Immature natural killer cell (primary cell): ENCODE results near the gene MTCL1. TPM values are rescaled to one million over a fixed set of nuclear protein-coding genes. Genes with fewer than 3 reads are reported as not detected.

Source experiments
- DNase-seq, 3 donors: peaks; one replicate each; pipeline ENCODE4 v3.0.0; 2022; ENCODE audit warnings: mixed read lengths in 1 of 3
- H3K27ac Mint-ChIP-seq, 6 donors: one replicate each; pipeline ENCODE4 v1.8.0; 2020; ENCODE audit warnings: mixed read lengths in 6 of 6, mild to moderate bottlenecking in 5 of 6, inconsistent platforms in 4 of 6, moderate library complexity in 3 of 6
- H3K27me3 Mint-ChIP-seq, 3 donors: one replicate each; pipeline ENCODE4 v1.8.0; 2020 to 2021; ENCODE audit warnings: low read depth in 3 of 3, mild to moderate bottlenecking in 3 of 3, mixed read lengths in 3 of 3, moderate library complexity in 3 of 3, inconsistent platforms in 1 of 3
- H3K36me3 Mint-ChIP-seq, 3 donors: one replicate each; pipeline ENCODE4 v1.8.0; 2020; ENCODE audit warnings: mixed read lengths in 3 of 3, inconsistent platforms in 2 of 3, mild to moderate bottlenecking in 2 of 3
- H3K4me1 Mint-ChIP-seq, 2 donors: one replicate each; pipeline ENCODE4 v1.8.0; 2020; ENCODE audit warnings: inconsistent platforms in 2 of 2, mild to moderate bottlenecking in 2 of 2, mixed read lengths in 2 of 2, moderate library complexity in 1 of 2
- H3K4me3 Mint-ChIP-seq, 5 donors: one replicate each; pipeline ENCODE4 v1.8.0; 2020; ENCODE audit warnings: mild to moderate bottlenecking in 5 of 5, mixed read lengths in 5 of 5, inconsistent platforms in 3 of 5, moderate library complexity in 3 of 5
- H3K9me3 Mint-ChIP-seq, 6 donors: one replicate each; pipeline ENCODE4 v1.8.0; 2020; ENCODE audit warnings: mild to moderate bottlenecking in 6 of 6, mixed read lengths in 6 of 6, inconsistent platforms in 4 of 6, moderate library complexity in 3 of 6
- polyA plus RNA-seq, 3 donors: library from polyadenylated mRNA; unstranded; fragments of 300-500 nt; fragmentation: Illumina TruSeq; gene quantifications; one replicate each; pipeline ENCODE4 v1.2.3, GENCODE V29; 2021

MTCL1 gene
- polyA plus RNA-seq = not detected

DNA sequence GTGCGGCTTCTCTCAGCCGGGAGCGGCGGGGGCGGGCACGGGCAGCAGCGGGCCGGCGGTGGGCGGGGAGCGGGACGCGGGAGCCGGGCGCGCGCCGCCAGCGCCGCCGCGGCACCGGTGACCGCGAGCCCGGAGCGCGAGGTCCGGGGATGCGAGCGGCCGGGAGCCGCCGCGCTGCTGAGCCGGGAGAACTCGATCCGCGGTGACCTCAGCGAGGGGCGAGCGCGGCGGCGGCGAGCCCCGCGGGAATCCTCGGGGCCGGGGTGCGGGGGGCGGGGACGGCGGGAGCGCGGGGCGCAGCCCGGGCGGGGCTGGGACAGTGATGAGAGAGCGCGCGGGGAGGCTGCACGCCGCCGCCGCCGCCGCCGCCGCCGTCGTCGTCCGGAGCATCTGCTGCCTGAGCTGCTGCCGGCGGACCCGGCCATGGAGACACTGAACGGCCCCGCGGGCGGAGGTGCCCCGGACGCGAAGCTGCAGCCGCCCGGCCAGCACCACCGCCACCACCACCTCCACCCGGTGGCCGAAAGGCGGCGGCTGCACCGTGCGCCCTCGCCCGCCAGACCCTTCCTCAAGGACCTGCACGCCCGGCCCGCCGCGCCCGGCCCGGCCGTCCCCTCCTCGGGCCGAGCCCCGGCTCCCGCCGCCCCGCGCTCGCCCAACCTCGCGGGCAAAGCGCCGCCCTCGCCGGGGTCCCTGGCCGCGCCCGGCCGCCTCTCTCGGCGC is at the start of gene MTCL1:
Gene MTCL1, plus strand, starts transcription at position 319 of the 723 bp plus-strand sequence. Its CDS starts 105 bp downstream, at position 424.
- peak; percentile 21 to 32 (median 27) for DNase-seq
- Mint-ChIP-seq H3K4me3 (peak within 1 kb of the TSS; percentile 84 to 90 (median 88)), H3K27ac (peak within 1 kb of the TSS in 2 of 6 donors; percentile 68 to 83), H3K9me3 (peaks cover 0 to 5% (median 0%) of the 10 kb centered on the region in 6 donors), H3K4me1 (peaks cover 15 to 23% of the 10 kb centered on the region in 2 donors), H3K36me3 (peaks cover 0 to 3% (median 0%) of the 10 kb centered on the region in 3 donors), H3K27me3 (peaks cover 21 to 28% (median 28%) of the 10 kb centered on the region in 3 donors)

GRCh38 chr18:8656232-8656631 is 49.1 kb upstream of the MTCL1 start:
- no peak for DNase-seq
- Mint-ChIP-seq H3K4me1 (peaks cover 2% of the 10 kb centered on the region in 2 donors), H3K4me3 (no peak overlapping the region), H3K36me3 (no peaks in the 10 kb centered on the region), H3K27me3 (peaks cover 3 to 7% (median 4%) of the 10 kb centered on the region in 3 donors), H3K27ac (no peak overlapping the region), H3K9me3 (no peaks in the 10 kb centered on the region)

DNA sequence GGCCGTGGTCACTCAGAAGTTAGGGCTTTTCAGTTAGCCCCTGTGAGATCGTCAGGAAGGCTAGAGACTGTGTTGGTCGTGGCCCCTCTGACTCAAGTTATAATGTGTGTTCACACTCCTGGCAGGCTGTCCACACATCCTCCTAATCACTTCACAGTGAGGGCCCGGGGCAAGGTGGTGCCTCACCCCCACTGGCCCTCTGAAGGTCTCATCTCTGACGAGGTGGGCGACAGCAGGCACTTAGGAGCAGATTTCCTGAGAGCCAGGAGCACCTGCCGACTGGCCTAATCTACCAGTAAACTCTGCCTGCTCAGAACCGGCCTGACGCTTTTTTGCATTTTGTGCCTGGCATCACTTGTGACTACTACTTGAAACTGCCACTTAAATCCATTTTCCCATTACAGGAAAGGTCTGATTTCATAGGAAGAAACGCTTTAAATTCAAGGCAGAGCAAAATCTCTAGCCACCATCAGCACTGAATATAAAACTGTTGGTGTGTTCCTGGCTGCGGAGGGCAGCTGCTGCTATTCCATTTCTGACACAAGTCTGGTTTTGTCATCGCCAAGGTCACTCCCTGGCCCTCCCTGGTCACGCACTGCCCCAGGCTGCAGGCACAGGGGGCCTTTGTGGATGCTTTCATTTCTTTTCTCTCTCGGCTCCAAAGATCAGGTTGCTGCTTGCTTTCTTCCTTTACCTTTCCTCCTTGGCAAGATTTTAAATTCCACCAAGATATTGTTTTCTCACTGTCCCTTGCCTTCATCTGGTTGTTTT is 48.1 kb upstream of the MTCL1 start:
- H3K4me1 Mint-ChIP-seq = peaks cover 7 to 12% of the 10 kb centered on the region in 2 donors
- DNase-seq = no peak
- peaks cover 1 to 7% (median 3%) of the 10 kb centered on the region in 3 donors for H3K27me3 Mint-ChIP-seq
- no peak overlapping the region for H3K27ac Mint-ChIP-seq
- no peaks in the 10 kb centered on the region for H3K36me3 Mint-ChIP-seq
- no peak overlapping the region for H3K4me3 Mint-ChIP-seq
- H3K9me3 Mint-ChIP-seq = no peaks in the 10 kb centered on the region

DNA sequence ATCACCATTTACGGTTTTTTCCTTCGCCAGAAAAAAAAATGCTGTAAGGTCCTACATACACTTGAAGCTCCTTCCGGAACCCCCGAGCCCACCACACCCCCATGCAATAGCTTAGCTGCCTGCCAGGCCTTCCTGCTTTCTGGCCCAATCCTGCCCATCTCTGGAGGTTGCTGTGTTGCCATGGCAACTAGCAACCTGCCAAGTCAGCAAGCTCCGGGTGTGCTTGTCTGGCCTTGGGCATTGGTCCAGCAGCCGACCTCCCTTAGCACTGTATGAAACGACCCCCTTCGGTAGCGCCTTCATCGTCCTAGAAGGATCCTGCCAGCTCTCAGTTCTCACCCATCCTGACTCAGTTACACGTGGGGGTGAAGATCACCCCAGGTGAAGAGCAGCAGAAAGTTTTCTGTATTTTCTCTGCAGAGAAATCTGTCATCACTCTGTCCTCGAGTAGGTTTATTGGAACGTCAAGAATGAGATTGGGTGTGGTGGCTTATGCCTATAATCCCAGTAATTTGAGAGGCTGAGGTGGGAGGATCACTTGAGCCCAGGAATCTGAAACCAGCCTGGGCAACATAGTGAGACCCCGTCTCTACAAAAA is 47.4 kb upstream of the MTCL1 start:
- H3K27ac Mint-ChIP-seq = no peak overlapping the region
- H3K4me3 Mint-ChIP-seq = no peak overlapping the region
- H3K27me3 Mint-ChIP-seq = peaks cover 1 to 8% (median 3%) of the 10 kb centered on the region in 3 donors
- H3K4me1 Mint-ChIP-seq = peaks cover 15 to 20% of the 10 kb centered on the region in 2 donors
- H3K36me3 Mint-ChIP-seq = no peaks in the 10 kb centered on the region
- no peaks in the 10 kb centered on the region for H3K9me3 Mint-ChIP-seq
- DNase-seq = no peak

- no peaks in the 10 kb centered on the region for H3K36me3 Mint-ChIP-seq
- peaks cover 1 to 11% (median 8%) of the 10 kb centered on the region in 3 donors for H3K27me3 Mint-ChIP-seq
- no peak overlapping the region for H3K27ac Mint-ChIP-seq
- H3K4me1 Mint-ChIP-seq = peaks cover 16 to 22% of the 10 kb centered on the region in 2 donors
- H3K4me3 Mint-ChIP-seq = no peak overlapping the region
- DNase-seq = no peak
- no peaks in the 10 kb centered on the region for H3K9me3 Mint-ChIP-seq
Observed at GRCh38 chr18:8658858-8659485, 46.4 kb upstream of the MTCL1 start.

DNA sequence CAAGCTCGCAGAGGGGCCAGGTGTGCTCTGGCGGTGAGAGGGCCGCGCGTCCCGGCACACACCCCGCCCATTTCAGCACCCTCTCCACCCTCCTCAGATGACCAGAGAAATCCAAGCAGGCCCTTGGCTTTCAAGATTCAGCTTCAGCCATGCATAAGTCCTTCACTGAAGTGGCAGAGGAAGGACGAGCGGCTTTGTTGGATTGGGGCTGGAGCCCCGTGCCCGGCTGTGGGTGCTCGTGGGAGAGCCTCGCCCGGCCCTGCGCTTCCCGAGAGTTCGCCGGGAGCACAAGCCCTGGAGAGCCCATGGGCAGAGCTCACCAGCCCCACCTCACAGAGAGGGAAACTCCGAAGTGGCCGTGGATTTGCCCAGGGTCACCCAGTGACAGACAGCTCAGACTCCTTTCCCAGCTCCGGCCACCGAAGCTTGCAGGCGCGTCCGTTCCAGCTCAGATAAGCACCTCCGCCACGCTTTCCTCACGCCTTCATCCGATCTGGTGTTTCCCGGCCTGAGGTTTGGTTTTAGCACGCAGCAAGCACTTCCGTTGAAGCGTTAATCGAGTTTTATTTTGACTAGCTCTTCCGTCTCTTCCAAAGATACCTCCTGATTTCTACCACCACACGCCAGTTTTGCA is 45.6 kb upstream of the MTCL1 start:
- Mint-ChIP-seq H3K27me3 (peaks cover 1 to 11% (median 5%) of the 10 kb centered on the region in 3 donors), H3K4me3 (no peak overlapping the region), H3K4me1 (peaks cover 16 to 22% of the 10 kb centered on the region in 2 donors), H3K9me3 (no peaks in the 10 kb centered on the region), H3K36me3 (no peaks in the 10 kb centered on the region), H3K27ac (no peak overlapping the region)
- DNase-seq = no peak

DNA sequence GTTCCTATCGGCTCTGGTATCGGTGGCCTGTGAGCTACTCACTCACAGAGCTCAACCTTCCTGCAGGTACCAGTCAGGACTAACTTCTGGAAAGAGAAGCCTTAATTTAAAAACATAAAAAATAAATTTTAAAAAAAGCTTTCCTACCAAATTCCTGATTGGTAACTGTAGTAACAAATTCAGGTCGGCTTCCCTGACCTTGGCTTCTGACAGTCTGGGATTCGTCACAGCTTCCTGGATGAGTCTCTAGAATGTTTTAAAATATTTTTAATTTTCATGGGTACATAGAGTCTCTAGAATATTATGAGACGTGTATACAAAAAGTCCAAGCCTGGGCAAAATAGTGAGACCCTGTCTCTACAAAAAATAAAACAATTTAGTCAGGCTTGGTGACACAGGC is 45.0 kb upstream of the MTCL1 start:
- Mint-ChIP-seq H3K27me3 (peaks cover 1 to 11% (median 5%) of the 10 kb centered on the region in 3 donors), H3K27ac (no peak overlapping the region), H3K36me3 (no peaks in the 10 kb centered on the region), H3K4me1 (peaks cover 16 to 22% of the 10 kb centered on the region in 2 donors), H3K9me3 (no peaks in the 10 kb centered on the region), H3K4me3 (no peak overlapping the region)
- DNase-seq = no peak

- peaks cover 1 to 11% (median 2%) of the 10 kb centered on the region in 3 donors for H3K27me3 Mint-ChIP-seq
- peaks cover 16 to 22% of the 10 kb centered on the region in 2 donors for H3K4me1 Mint-ChIP-seq
- H3K4me3 Mint-ChIP-seq = peak overlapping the region in 1 of 5 donors; percentile 39
- H3K27ac Mint-ChIP-seq = no peak overlapping the region
- H3K36me3 Mint-ChIP-seq = no peaks in the 10 kb centered on the region
- DNase-seq = no peak
- H3K9me3 Mint-ChIP-seq = no peaks in the 10 kb centered on the region
Observed at GRCh38 chr18:8661754-8662559, 43.4 kb upstream of the MTCL1 start.

GRCh38 chr18:8662560-8663255 is 42.6 kb upstream of the MTCL1 start:
- Mint-ChIP-seq H3K27ac (no peak overlapping the region), H3K4me3 (peak overlapping the region in 1 of 5 donors; percentile 39), H3K9me3 (no peaks in the 10 kb centered on the region), H3K4me1 (peaks cover 16 to 22% of the 10 kb centered on the region in 2 donors), H3K36me3 (no peaks in the 10 kb centered on the region), H3K27me3 (peaks cover 1 to 11% (median 2%) of the 10 kb centered on the region in 3 donors)
- peak in 1 of 3 donors; percentile 13 for DNase-seq

GRCh38 chr18:8667846-8668245 is 37.5 kb upstream of the MTCL1 start:
- Mint-ChIP-seq H3K4me3 (no peak overlapping the region), H3K27me3 (peaks cover 0 to 7% (median 1%) of the 10 kb centered on the region in 3 donors), H3K9me3 (no peaks in the 10 kb centered on the region), H3K4me1 (peaks cover 3 to 4% of the 10 kb centered on the region in 2 donors), H3K27ac (no peak overlapping the region), H3K36me3 (no peaks in the 10 kb centered on the region)
- DNase-seq = no peak

DNA sequence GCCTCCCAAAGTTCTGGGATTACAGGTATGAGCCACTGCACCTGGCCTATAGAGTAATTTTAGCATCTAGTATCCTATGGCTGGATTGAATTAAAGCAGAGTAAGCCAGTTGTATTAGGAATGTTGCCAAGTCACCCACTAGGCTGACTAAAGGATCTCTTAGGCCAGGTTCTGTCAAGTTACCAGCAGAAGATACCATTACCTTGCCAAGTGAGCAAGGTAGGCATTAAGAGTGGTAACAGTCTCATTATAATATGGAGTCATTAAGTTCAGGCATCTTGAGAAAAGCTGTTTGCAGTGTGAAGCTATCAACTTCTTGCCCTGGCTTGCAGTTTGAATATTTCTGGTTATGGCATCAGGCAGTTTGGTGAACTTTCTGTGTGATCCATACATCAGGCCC is 37.0 kb upstream of the MTCL1 start:
- no peak for DNase-seq
- H3K4me1 Mint-ChIP-seq = no peaks in the 10 kb centered on the region
- no peak overlapping the region for H3K4me3 Mint-ChIP-seq
- H3K36me3 Mint-ChIP-seq = no peaks in the 10 kb centered on the region
- no peaks in the 10 kb centered on the region for H3K9me3 Mint-ChIP-seq
- no peak overlapping the region for H3K27ac Mint-ChIP-seq
- peaks cover 0 to 4% (median 0%) of the 10 kb centered on the region in 3 donors for H3K27me3 Mint-ChIP-seq

DNA sequence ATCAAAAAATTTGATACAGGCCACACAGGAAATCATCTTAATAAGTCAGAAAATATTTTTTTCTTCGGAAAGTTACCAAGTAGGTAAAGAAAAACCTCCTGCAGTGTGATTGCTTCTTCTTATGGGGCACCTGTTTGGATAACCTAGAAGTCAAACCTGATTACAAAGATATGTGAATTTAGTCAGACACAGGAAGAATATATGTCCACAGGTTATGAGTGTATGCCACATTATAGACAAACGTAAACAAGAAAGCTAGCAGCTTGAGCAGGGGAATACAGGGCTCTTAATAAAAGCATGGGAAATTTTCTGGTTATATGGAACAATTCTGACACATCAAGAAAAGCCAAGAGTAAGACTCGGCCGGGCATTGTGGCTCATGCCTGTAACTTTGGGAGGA is 35.8 kb upstream of the MTCL1 start:
- no peaks in the 10 kb centered on the region for H3K36me3 Mint-ChIP-seq
- H3K27me3 Mint-ChIP-seq = no peaks in the 10 kb centered on the region
- no peaks in the 10 kb centered on the region for H3K4me1 Mint-ChIP-seq
- no peak overlapping the region for H3K4me3 Mint-ChIP-seq
- no peak for DNase-seq
- no peak overlapping the region for H3K27ac Mint-ChIP-seq
- no peaks in the 10 kb centered on the region for H3K9me3 Mint-ChIP-seq
